ENCODE data around the gene SHKBP1.

SHKBP1 gene

DNA sequence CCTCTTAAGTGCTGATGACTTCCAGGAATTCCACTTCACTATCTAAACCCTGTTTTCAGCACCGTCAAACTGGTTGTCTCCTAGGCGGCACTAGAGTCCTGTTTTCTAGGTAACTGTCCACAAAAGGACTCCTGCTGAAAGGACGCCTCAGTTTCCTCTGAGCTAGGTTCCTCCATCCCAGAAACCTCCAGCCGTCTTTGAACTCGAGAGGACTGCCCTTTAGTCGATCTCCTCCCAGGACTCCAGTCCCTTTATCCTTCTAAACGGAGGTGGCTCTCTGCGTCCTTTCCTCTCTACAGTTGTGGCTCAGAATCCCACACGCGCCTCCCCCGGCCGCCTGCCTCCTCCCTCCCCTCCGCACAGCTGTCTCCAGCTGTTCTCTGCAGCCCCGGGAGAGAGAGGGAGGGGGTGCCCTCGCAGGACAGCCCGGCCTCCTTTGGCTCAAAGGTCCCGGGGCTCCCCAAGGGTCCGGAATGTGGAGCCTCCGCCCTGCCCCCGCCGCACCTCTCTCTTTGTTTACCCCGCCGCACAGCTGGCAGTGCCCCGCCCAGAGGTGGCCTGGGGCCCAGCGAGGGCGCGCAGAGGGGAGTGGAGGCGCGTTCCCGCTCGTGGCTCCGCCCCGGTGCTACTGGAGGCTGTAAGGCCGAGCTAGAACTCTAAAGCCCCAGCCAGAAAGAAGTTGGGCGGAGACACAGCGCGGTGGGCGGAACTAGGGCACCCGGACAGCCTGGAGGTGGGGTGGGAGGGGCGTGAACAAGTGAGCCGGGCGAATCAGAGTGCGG is 26.9 kb downstream of the SHKBP1 start:
- DNase-seq = no peak

DNA sequence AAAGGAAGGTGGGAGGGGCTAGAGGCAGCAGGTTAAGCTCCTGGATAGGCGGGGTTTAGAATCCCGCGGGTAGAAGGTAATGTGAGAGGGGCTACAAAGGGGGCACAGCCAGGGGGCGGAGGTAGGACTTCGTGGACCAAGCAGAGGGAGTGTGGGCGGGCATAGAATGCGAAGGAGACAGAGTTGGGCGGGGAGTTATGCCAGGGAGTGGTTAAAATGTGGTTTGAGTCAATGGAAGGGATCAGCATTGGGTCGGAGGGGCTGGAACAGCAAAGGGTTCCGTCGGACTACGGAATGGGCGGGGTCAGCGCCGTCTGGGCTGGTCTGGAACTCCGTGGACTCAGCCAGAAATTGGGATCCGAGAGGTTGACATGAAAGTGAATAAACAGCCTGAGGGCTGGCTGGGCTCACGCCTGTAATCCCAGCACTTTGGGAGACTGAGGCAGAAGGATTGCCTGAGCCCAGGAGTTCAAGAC is 27.5 kb downstream of the SHKBP1 start:
- no peak for DNase-seq

DNA sequence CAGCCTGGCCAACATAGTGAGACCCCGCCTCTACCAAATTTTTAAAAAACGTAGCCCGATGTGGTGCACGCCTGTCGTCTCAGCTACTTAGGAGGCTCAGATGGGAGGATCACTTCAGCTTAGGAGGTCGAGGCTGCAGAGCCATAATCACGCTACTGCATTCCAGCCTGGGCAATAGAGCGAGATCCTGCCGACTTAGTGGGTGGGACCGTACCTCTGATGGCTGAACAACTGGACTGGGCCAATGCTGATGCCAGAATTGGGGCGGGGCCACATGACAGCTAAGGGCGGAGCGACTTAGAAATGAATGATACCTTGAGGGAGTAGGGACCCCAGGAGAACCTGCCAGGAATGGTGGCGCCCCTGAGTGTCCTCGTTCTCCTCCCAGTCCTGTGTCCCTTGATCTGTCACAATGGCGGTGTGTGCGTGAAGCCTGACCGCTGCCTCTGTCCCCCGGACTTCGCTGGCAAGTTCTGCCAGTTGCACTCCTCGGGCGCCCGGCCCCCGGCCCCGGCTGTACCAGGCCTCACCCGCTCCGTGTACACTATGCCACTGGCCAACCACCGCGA is 28.1 kb downstream of the SHKBP1 start:
- DNase-seq = no peak

DNA sequence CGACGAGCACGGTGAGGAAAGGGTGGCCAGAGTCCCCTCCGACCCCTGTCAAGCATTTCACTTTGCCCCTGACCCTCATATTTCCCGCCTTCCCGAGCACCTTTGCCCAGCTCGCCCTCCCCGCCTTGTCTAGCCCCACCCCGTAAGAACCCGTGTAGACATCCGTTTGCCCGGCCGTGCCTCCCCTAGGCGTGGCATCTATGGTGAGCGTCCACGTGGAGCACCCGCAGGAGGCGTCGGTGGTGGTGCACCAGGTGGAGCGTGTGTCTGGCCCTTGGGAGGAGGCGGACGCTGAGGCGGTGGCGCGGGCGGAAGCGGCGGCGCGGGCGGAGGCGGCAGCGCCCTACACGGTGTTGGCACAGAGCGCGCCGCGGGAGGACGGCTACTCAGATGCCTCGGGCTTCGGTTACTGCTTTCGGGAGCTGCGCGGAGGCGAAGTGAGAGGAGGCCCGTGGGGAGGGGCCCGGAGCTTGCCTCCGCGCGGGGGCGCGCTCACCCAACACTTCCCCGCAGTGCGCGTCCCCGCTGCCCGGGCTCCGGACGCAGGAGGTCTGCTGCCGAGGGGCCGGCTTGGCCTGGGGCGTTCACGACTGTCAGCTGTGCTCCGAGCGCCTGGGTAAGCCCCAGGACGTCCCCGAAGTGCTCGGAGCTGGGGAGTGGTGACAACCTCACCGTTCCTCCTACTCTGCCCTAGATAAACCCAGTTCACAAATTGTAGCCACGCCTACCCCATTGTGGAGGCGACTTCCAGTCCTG is 28.7 kb downstream of the SHKBP1 start:
- DNase-seq = no peak

DNA sequence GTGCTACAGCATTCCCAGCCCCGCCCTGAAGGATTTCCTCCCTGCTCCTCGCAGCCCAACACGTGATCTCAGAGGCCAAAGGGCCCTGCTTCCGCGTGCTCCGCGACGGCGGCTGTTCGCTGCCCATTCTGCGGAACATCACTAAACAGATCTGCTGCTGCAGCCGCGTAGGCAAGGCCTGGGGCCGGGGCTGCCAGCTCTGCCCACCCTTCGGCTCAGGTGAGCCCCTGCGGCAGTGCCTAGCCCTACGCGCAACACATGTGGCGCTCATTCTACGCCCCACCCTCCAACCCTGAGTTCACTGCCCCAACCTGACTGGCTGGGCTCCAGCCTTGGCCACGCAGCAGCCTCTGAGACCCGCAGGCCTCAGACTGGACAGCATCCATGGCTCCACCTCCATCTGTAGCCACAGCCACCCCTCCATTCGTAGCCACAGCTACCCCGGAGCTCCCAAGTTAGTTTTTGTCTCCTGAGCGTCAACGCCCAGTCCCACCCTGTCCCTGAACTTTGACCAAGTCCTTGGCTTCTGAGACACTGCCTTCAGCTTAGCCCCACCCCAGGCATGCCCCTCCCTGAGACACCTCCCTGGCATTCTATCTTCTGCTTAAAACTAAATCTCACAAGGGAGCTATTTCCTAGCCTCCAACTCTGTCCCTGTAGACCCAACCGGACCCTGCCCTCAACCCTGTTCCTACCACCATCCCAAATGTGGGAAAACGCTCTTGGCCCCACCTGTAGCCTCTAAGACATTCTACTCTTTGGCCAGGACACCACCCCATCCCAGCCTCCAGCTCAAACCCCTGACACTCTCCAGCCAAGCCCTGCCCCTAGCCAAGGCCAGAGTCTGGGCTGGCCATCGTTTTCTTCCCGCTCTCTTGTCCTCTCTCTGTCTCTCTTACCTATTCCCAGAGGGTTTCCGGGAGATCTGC is 30.9 kb downstream of the SHKBP1 start:
- DNase-seq = no peak

DNA sequence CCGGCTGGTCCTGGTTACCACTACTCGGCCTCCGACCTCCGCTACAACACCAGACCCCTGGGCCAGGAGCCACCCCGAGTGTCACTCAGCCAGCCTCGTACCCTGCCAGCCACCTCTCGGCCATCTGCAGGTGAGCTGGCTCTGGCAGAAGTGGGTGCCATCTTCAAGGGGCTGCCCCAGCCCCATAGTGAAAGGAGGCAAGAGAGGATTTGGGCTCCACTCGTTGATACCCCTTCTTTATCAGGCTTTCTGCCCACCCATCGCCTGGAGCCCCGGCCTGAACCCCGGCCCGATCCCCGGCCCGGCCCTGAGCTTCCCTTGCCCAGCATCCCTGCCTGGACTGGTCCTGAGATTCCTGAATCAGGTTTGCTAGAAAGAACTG is 31.6 kb downstream of the SHKBP1 start:
- no peak for DNase-seq

DNA sequence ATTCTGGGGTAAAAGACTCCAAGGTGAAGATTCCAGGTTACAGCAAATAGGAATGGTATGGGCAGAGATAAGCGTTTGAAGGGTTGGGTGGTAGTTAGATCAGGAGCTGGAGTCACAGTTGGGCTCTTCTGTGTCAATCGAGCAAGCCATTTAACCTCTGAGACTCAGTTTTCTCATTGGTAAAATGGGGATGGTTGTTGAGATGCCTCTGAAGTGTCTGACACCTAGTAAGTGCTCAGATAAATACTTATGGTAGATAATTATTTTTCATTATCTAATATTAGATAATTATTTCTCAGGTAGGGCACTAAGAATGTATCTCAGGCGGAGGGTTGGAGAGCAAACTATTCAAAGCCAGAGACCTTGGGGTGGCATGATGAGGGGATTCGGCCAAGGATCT is 32.3 kb downstream of the SHKBP1 start:
- no peak for DNase-seq

DNA sequence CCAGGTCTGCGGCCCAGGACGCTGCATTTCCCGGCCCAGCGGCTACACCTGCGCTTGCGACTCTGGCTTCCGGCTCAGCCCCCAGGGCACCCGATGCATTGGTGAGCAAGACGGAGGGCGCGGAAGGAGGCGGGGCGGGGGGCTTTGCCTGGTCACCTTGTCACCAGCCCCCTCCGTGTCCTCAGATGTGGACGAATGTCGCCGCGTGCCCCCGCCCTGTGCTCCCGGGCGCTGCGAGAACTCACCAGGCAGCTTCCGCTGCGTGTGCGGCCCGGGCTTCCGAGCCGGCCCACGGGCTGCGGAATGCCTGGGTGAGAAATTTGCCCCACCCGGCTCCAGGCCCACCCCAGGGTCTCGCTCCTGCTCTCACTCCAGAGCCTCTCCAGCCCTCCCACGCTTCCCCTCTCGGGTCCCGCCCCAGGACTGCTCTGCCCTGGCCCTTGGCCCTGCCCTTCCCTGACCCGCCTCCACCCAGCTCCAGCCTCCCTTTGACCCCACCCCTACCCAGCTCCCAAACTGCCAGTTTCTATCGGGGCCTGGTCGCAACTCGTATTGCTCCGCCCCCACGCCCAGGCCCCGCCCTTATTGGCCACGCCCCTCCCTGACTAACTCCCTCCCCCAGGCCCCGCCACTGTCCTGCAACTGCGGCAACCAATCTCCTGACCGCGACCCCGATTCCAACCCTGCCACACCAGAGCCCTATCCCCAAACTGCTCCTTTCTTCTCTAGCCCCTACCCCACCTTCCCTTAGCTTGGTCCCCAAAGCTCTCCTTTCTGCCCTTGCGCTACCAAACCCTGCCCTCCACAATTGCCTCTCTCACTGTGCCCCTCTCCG is 33.1 kb downstream of the SHKBP1 start:
- DNase-seq = no peak

DNA sequence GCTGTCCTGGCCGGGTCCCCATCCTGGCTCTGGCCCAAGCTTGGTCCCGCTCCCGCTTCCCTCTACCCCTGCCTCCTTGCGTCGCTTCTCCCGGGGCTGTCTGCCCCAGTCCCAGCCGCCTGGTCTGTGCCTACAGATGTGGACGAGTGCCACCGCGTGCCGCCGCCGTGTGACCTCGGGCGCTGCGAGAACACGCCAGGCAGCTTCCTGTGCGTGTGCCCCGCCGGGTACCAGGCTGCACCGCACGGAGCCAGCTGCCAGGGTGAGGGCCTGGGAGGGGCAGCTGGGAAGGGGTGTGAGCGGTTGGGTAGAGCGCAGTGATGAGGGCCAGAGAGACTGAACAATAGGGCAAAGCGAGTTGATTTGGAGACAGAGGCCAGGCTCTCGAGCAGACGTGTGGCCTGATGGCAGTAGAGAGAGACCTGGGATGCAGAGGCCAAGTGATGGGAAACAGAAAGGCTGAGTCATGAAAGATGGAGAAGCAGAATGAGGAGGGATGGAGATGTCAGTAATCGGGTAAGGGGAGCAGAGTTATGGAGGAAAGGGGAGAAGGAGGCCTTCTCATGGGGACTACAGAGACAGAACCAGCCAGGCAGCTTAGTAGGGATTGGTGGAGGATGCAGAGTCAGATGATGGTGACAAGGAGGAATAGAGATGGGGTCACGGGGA is 33.9 kb downstream of the SHKBP1 start:
- no peak for DNase-seq

DNA sequence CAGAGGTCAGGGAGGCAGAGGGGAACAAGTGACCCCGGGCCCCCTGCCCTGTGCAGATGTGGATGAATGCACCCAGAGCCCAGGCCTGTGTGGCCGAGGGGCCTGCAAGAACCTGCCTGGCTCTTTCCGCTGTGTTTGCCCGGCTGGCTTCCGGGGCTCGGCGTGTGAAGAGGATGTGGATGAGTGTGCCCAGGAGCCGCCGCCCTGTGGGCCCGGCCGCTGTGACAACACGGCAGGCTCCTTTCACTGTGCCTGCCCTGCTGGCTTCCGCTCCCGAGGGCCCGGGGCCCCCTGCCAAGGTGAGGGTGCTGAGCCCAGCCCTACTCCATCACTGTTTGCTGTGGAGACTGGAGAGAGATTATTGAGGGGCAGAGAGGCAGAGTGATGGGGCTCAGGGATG is 34.4 kb downstream of the SHKBP1 start:
- no peak for DNase-seq

DNA sequence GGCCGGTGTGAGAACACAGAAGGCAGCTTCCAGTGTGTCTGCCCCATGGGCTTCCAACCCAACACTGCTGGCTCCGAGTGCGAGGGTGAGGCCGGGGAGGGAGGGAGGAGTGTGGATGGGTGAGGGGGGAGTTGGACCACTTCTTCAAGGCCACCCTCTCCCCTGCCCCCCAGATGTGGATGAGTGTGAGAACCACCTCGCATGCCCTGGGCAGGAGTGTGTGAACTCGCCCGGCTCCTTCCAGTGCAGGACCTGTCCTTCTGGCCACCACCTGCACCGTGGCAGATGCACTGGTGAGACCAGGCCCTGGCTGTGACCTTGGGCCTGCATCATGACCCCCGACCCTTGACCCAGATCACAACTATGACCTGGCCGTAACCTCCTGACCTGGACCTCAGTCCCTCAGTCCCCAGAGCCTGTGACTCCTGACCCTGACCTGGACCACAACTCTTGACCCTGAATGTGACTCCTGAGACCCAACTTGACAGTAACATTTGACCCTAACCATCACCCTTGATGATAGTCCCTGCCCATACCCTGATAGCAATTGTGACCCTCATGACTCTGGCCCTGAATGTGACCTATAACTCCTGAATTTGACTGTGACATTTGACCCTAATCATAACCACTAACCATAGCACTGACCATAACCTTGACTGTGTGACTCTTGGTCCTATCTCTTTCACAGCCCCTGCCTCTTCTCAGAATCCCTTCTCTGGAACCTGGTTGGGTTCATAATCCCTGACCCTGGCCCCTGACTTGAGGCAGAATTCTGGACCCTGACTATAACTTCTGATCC is 35.4 kb downstream of the SHKBP1 start:
- DNase-seq = no peak

DNA sequence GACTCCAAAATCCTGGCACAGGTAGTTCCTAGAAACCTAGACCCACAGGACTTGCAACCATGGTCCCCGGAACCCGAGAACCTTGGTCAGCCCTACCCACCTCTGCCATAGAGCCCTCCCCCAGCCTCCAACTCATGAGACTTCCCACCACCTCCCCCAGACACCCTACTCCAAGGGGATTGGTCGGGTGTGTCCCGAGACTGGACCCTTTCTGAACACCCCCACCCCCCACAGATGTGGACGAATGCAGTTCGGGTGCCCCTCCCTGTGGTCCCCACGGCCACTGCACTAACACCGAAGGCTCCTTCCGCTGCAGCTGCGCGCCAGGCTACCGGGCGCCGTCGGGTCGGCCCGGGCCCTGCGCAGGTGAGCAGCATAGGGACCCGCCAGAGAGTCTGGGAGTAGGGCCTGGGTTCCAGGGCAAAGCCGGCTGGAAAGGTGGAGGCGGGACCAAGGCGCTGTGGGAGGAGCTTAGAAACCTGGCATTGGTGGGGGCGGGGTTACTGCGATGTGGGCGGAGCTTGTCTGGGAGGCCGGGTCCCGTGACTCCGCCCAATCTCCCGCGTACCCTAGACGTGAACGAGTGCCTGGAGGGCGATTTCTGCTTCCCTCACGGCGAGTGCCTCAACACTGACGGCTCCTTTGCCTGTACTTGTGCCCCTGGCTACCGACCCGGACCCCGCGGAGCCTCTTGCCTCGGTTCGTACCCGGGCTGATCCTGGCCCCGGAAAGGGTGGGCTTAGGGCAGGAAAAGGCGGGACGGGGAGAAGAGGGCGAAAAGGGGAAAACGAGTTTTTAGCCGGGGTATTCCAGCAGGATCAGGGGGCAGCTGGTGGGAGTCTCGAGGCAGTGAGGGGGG is 36.4 kb downstream of the SHKBP1 start:
- DNase-seq = no peak

DNA sequence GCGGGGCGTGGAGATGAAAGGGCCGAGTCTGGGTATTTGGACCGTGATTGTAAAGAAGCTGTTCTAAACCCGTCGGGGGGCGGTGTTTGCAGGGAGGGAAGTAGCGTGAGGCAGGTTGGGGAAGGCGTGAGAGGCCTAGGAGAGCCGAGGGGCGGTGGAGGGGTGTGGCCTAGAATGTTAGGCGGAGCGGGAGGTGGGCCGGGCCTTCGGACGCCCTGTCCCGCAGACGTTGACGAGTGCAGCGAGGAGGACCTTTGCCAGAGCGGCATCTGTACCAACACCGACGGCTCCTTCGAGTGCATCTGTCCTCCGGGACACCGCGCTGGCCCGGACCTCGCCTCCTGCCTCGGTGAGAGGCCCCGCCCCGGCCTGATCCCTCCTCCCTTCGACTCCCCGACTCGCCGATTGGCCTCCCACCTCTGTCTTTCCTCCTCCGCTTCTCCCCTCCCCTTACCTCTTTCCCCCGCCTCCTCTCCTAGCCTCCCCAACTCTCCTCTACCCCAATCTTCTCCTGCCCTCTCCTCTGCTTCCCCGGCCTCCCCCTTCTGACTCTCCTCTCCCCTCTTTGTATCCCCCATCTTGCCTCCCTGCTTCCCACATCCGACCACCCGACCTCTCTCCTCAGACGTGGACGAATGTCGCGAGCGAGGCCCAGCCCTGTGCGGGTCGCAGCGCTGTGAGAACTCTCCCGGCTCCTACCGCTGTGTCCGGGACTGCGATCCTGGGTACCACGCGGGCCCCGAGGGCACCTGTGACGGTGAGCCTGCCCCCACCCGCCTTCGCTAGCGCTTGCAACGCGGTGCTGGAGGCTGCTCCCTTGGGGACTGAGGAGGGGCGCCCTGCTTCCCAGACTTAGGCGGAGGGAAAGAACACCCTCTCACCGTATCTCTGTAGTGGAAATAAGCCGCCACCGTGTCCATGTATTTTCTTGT is 37.3 kb downstream of the SHKBP1 start:
- no peak for DNase-seq

DNA sequence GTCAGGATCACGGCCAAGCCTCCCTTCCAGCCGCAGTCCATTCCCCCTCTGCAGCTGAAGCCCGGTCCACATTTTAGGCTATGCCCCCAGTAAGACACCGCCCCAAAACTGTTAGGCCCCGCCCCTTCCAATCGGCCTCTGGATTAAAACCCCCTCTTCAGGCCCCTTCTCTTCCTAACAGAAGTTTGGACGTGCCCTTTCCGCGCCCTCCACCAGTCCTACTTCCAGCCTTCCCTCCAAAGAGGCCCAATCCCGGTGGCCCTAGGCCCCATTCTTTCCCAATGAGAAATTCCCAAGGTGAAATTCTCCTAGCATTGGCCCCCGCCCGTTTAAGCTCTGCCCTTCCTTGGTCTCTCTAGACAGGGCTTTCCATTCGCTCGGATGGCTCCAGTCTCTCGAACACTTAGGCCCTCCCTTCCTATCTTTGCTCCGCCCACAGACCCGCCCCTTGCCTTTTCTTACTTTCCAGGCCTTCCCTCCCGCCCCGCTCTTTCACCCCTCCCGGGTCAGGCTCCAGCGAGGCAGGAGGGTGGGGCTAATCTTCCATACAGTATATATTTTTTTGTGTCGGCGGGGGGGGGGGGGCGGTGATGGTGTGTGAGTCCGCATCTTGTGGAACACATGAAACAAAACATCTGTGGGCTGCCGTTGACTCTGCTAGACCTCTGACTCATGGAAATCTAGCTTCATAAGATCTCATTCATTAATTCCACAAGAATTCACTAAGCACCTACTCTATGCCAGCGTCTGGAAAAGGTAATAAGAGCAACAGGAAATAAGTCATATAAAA is 38.1 kb downstream of the SHKBP1 start:
- no peak for DNase-seq

DNA sequence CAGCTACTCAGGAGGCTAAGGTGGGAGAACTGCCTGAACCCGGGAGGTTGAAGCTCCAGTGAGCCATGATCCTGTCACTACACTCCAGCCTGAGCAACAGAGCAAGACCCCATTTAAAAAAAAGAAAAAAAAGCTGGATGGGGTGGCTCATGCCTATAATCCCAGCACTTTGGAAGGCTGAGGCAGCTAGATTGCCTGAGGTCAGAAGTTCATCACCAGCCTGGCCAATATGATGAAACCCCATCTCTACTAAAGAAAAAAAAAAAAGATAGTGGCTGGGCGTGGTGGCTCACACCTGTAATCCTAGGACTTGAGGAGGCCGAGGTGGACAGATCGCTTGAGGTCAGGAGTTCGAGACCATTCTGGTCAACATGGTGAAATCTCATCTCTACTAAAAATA is 39.5 kb downstream of the SHKBP1 start:
- DNase-seq = no peak

DNA sequence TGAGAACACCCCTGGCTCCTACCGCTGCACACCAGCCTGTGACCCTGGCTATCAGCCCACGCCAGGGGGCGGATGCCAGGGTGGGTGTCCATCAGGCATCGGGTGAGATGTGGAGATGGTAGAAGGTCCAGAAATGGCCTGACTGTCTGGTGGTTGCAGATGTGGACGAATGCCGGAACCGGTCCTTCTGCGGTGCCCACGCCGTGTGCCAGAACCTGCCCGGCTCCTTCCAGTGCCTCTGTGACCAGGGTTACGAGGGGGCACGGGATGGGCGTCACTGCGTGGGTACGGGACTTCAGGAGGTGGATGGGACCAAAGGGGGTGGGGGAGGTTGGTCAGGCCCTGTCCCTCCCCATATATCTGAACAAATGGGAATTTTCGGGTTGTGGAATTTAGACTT is 40.3 kb downstream of the SHKBP1 start:
- DNase-seq = no peak

DNA sequence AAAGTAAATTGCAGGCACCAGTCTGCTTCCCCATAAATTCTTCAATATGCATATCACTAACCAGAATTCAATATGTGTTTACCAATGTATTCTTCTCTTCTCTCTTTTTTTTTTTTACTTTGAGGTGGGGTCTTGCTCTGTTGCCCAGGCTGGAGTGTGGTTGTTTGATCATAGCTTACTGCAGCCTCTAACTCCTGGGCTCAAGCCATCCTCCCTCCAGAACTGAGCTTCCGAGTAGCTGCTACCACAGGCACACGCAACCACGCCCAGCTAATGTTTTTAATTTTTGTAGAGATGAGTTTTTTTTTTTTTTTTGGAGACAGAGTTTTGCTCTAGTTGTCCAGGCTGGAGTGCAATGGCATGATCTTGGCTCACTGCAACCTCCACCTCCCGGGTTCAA is 41.3 kb downstream of the SHKBP1 start:
- no peak for DNase-seq
